ENCODE measurements around the gene SOCS3. TPM values are rescaled to one million over a fixed set of nuclear protein-coding genes. Genes with fewer than 3 reads are reported as not detected.

The SOCS3 gene
- total RNA-seq, 1 experiment from 2014 or later: 103 TPM

DNA sequence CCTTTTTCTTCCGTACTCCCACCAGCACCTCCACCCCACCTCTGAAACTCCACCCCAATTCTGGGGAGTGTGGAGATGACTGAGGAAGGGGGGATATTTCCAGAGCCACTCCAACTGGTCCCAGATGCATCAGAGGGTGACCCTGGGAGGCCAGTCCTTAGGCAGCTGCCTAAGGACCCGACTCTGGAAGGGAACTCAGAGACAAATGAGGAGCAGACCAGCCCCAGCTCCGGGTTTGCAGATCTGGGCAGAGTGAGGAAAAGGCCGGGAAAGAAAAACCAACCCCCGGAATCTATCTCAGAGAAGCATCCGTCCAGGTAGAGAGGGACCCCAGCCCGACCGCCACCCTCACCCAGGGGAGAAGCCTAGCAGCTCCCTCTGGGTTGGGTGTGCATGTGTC lies 41.5 kb downstream of the SOCS3 start:
- ATAC-seq (no peak), DNase-seq (no peak)
- no peaks in the 10 kb centered on the region for H3K27me3 ChIP-seq (ENCODE audit: low read length)
- intact Hi-C loops (cut with micrococcal nuclease): no loop called here
- ChIA-PET CTCF (no interaction called here), POLR2A (ENCODE audit: unreplicated experiment) (no interaction called here)
- H3K9me2 ChIP-seq (replicated peaks; ENCODE audit: low read length): no peaks in the 10 kb centered on the region
- no peak overlapping the region for H3K9ac ChIP-seq (ENCODE audit: low read length)
- no peak overlapping the region for H3K4me2 ChIP-seq (ENCODE audit: low read length)
- BruUV-seq (replicated peaks): no TSS peak
- no peaks in the 10 kb centered on the region; the same call in 1 of the 2 replicates for H3K79me2 ChIP-seq (ENCODE audit: low read length)
- H3K36me3 ChIP-seq (ENCODE audit: low read depth, low read length): no peaks in the 10 kb centered on the region
- H4K20me1 ChIP-seq (ENCODE audit: low read length): no peaks in the 10 kb centered on the region
- H2AFZ ChIP-seq (ENCODE audit: low read length): no peak overlapping the region
- TF ChIP-seq, protein P1, sequence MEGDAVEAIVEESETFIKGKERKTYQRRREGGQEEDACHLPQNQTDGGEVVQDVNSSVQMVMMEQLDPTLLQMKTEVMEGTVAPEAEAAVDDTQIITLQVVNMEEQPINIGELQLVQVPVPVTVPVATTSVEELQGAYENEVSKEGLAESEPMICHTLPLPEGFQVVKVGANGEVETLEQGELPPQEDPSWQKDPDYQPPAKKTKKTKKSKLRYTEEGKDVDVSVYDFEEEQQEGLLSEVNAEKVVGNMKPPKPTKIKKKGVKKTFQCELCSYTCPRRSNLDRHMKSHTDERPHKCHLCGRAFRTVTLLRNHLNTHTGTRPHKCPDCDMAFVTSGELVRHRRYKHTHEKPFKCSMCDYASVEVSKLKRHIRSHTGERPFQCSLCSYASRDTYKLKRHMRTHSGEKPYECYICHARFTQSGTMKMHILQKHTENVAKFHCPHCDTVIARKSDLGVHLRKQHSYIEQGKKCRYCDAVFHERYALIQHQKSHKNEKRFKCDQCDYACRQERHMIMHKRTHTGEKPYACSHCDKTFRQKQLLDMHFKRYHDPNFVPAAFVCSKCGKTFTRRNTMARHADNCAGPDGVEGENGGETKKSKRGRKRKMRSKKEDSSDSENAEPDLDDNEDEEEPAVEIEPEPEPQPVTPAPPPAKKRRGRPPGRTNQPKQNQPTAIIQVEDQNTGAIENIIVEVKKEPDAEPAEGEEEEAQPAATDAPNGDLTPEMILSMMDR (conservative IDR thresholded peaks at IDR 0.05; ENCODE audit: low read depth, low read length): no peak
- no peak for TF ChIP-seq EZH2phosphoT487 (IDR thresholded peaks at IDR 0.05; ENCODE audit: borderline replicate concordance, low read length)
- TF ChIP-seq EZH2 (IDR thresholded peaks at IDR 0.05; ENCODE audit: low read length, unreplicated experiment): no peak
- peaks cover 42% of the 10 kb centered on the region for H3K4me1 ChIP-seq (ENCODE audit: insufficient read depth, low read length)
- H3K27ac ChIP-seq (ENCODE audit: low read length): no peak overlapping the region
- no peak overlapping the region for H3K4me3 ChIP-seq (ENCODE audit: low read length)
- peaks cover 8% of the 10 kb centered on the region for H3F3A ChIP-seq (ENCODE audit: low read length, unreplicated experiment)
- H3K9me3 ChIP-seq (ENCODE audit: low read length): no peaks in the 10 kb centered on the region

GRCh38 chr17:78317794-78318400 lies 42.0 kb downstream of the SOCS3 start:
- CTCF ChIA-PET: no interaction called here
- Histone ChIP-seq H3K4me1 (ENCODE audit: insufficient read depth, low read length) (peaks cover 43% of the 10 kb centered on the region), H3K27me3 (ENCODE audit: low read length) (no peaks in the 10 kb centered on the region), H3K9me2 (replicated peaks; ENCODE audit: low read length) (no peaks in the 10 kb centered on the region), H3K27ac (ENCODE audit: low read length) (no peak overlapping the region), H4K20me1 (ENCODE audit: low read length) (no peaks in the 10 kb centered on the region), H3K9me3 (ENCODE audit: low read length) (no peaks in the 10 kb centered on the region), H3K9ac (ENCODE audit: low read length) (no peak overlapping the region), H3K79me2 (ENCODE audit: low read length) (no peaks in the 10 kb centered on the region; the same call in 1 of the 2 replicates), H3K4me2 (ENCODE audit: low read length) (peak overlapping the region; percentile 94; the same call in 1 of the 2 replicates), H3F3A (ENCODE audit: low read length, unreplicated experiment) (peaks cover 8% of the 10 kb centered on the region), H3K36me3 (ENCODE audit: low read depth, low read length) (no peaks in the 10 kb centered on the region), H2AFZ (ENCODE audit: low read length) (no peak overlapping the region), H3K4me3 (ENCODE audit: low read length) (no peak overlapping the region)
- POLR2A ChIA-PET (ENCODE audit: unreplicated experiment): interaction anchor here (0.7 kb wide), 1 partner anchor 19 kb away, joined by 3 read pairs; no protein-coding TSS in a partner anchor
- no TSS peak for BruUV-seq (replicated peaks)
- intact Hi-C loops (cut with micrococcal nuclease): no loop called here
- ATAC-seq (no peak), DNase-seq (no peak)
- TF ChIP-seq EZH2phosphoT487 (IDR thresholded peaks at IDR 0.05; ENCODE audit: borderline replicate concordance, low read length) (no peak), EZH2 (IDR thresholded peaks at IDR 0.05; ENCODE audit: low read length, unreplicated experiment) (no peak)
- TF ChIP-seq, protein P1 (conservative IDR thresholded peaks at IDR 0.05; ENCODE audit: low read depth, low read length): no peak

Measured in PC-3 (cell line).